Parathyroid adenoma (tissue), 2 donors: ENCODE results near the gene CECR2.
"Not testable (repeated sequence)": the region's sequence is repeated elsewhere in the genome, so short reads cannot be mapped to it uniquely, and the experiment has no call there.

ENCODE experiments used
- H2AFZ ChIP-seq: fragments of 300-600 bp; sonication (generic); one replicate; pipeline ENCODE4 v1.7.0; 2017; ENCODE audit warnings: antibody characterized with exemption, mild to moderate bottlenecking
- H3K27ac ChIP-seq: fragments of 300-600 bp; sonication (generic); one replicate; pipeline ENCODE4 v1.7.0; 2017
- H3K27me3 ChIP-seq: fragments of 300-600 bp; sonication (generic); one replicate; pipeline ENCODE4 v1.7.0; 2017; ENCODE audit warnings: low read length; ENCODE audit not compliant: control insufficient read depth, insufficient read depth
- H3K36me3 ChIP-seq: fragments of 300-600 bp; sonication (generic); one replicate; pipeline ENCODE4 v1.7.0; 2017; ENCODE audit warnings: low read length; ENCODE audit not compliant: control insufficient read depth, insufficient read depth
- H3K4me1 ChIP-seq: fragments of 300-600 bp; sonication (generic); one replicate; pipeline ENCODE4 v1.7.0; 2017; ENCODE audit warnings: control low read depth
- H3K4me2 ChIP-seq: fragments of 300-600 bp; sonication (generic); one replicate; pipeline ENCODE4 v1.7.0; 2017; ENCODE audit warnings: low read length
- H3K4me3 ChIP-seq: fragments of 300-600 bp; sonication (generic); one replicate; pipeline ENCODE4 v1.7.0; 2017; ENCODE audit warnings: low read depth, low read length
- H3K79me2 ChIP-seq: fragments of 300-600 bp; sonication (generic); one replicate; pipeline ENCODE4 v1.7.0; 2017; ENCODE audit warnings: control low read depth
- H3K9ac ChIP-seq: fragments of 300-600 bp; sonication (generic); one replicate; pipeline ENCODE4 v1.7.0; 2017; ENCODE audit warnings: mild to moderate bottlenecking
- H3K9me3 ChIP-seq: fragments of 300-600 bp; sonication (generic); one replicate; pipeline ENCODE4 v1.7.0; 2017; ENCODE audit warnings: low read length; ENCODE audit not compliant: control insufficient read depth
- TF ChIP-seq, protein P1 (sequence below): fragments of 300-600 bp; sonication (generic); IDR thresholded peaks from one replicate; pipeline ENCODE4 v1.7.0; 2017; ENCODE audit warnings: antibody characterized with exemption, mild to moderate bottlenecking
- donor health status: primary hyperparathyroidism.

The CECR2 gene

DNA sequence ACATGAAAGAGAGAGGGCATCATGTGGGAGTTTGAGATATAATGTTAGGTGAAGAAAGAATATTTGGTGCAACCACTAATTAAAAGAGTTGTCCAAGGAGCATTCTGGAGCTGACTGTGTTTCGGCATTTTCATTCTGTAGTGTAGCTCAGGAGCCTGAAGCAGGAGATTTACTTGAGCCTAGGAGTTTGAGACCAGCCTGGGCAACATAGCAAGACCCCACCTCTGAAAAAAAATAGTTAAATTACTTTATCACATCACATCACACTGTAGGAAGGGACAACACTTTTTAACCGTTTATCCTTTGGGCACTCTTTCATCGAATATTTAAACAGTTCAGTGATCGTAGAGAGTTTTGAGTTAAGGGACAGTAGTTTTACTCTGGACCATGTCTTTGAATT is 143.7 kb downstream of the CECR2 start:
- no peaks in the 10 kb centered on the region for H3K27me3 ChIP-seq
- H2AFZ ChIP-seq, result no peak overlapping the region
- no peak overlapping the region for H3K27ac ChIP-seq
- H3K79me2 ChIP-seq, result no peaks in the 10 kb centered on the region
- no peak overlapping the region for H3K4me2 ChIP-seq
- H3K9ac ChIP-seq, result no peak overlapping the region
- no peaks in the 10 kb centered on the region for H3K9me3 ChIP-seq
- no peak overlapping the region for H3K4me3 ChIP-seq
- TF ChIP-seq, protein P1, sequence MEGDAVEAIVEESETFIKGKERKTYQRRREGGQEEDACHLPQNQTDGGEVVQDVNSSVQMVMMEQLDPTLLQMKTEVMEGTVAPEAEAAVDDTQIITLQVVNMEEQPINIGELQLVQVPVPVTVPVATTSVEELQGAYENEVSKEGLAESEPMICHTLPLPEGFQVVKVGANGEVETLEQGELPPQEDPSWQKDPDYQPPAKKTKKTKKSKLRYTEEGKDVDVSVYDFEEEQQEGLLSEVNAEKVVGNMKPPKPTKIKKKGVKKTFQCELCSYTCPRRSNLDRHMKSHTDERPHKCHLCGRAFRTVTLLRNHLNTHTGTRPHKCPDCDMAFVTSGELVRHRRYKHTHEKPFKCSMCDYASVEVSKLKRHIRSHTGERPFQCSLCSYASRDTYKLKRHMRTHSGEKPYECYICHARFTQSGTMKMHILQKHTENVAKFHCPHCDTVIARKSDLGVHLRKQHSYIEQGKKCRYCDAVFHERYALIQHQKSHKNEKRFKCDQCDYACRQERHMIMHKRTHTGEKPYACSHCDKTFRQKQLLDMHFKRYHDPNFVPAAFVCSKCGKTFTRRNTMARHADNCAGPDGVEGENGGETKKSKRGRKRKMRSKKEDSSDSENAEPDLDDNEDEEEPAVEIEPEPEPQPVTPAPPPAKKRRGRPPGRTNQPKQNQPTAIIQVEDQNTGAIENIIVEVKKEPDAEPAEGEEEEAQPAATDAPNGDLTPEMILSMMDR, result no peak
- no peaks in the 10 kb centered on the region for H3K36me3 ChIP-seq
- no peaks in the 10 kb centered on the region for H3K4me1 ChIP-seq

DNA sequence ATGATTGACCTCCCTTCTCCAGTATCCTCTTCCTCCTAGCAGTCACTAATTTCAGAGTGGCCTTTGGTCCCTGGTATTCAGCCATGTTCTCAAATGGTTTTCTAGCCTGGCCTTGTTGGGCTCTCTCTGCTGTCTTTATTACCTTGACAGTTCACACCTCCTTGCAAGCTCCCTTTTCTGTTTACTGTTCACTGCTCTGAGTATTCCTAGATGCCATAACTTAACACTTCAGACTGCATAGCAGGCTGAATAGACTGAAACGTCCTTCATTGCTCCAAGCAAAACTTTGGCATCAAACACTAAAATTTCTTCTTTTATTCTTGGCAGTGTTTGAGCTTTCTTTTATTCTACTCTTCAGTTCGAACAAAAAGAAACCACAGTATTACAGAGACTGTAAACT is 144.4 kb downstream of the CECR2 start:
- Histone ChIP-seq H3K79me2 (no peaks in the 10 kb centered on the region), H3K27ac (no peak overlapping the region), H3K9me3 (no peaks in the 10 kb centered on the region), H3K4me1 (no peaks in the 10 kb centered on the region), H3K9ac (no peak overlapping the region), H3K27me3 (no peaks in the 10 kb centered on the region), H3K4me3 (no peak overlapping the region), H2AFZ (no peak overlapping the region), H3K36me3 (no peaks in the 10 kb centered on the region), H3K4me2 (no peak overlapping the region)
- TF ChIP-seq, protein P1, result no peak

DNA sequence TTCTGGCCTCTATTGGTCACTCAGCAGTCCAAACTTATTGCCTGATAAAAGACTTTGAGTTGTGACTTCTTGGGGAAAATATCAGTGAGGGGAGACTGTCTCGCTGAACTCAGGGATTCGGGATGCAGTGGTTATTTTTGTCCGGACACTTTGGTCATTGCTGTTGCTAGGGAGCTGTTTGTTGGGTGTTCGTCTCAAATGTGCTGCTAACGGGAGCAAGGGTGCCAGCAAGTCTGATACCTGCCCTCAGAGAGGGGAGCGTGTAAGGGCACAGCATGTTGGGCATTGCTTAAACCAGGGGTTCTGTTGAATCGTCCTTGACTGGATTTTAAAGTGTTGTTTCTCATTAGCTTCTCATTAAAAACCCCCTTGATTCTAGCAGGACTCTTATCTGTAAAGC is 144.8 kb downstream of the CECR2 start:
- H3K4me2 ChIP-seq, result no peak overlapping the region
- no peaks in the 10 kb centered on the region for H3K27me3 ChIP-seq
- H3K4me1 ChIP-seq, result no peaks in the 10 kb centered on the region
- TF ChIP-seq, protein P1, result no peak
- no peaks in the 10 kb centered on the region for H3K9me3 ChIP-seq
- no peaks in the 10 kb centered on the region for H3K36me3 ChIP-seq
- H3K27ac ChIP-seq, result no peak overlapping the region
- H3K79me2 ChIP-seq, result no peaks in the 10 kb centered on the region
- no peak overlapping the region for H3K4me3 ChIP-seq
- no peak overlapping the region for H3K9ac ChIP-seq
- no peak overlapping the region for H2AFZ ChIP-seq

DNA sequence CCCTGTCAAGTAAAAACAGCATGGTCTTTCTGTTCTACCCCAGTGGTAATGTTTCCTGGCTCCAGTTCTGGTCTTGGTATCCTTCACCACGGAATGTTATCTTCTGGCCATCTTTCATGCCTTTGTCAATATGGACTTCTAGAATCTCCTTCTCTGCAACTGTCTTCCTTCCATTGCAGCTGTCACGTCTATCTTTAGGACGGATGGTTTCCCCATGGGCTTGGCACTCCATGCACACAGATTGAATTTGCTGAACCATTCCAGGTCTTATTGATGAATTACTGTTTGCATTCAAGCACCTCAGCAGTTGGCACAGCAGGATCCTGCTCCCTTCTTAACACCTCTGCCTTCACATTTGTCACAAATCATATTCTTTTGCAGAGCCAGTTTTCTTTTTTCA is 149.1 kb downstream of the CECR2 start:
- Histone ChIP-seq H3K79me2 (no peaks in the 10 kb centered on the region), H3K27me3 (no peaks in the 10 kb centered on the region), H2AFZ (no peak overlapping the region), H3K4me1 (no peaks in the 10 kb centered on the region), H3K27ac (no peak overlapping the region), H3K36me3 (no peaks in the 10 kb centered on the region), H3K4me3 (no peak overlapping the region), H3K9me3 (no peaks in the 10 kb centered on the region), H3K4me2 (no peak overlapping the region), H3K9ac (no peak overlapping the region)
- TF ChIP-seq, protein P1, result no peak

DNA sequence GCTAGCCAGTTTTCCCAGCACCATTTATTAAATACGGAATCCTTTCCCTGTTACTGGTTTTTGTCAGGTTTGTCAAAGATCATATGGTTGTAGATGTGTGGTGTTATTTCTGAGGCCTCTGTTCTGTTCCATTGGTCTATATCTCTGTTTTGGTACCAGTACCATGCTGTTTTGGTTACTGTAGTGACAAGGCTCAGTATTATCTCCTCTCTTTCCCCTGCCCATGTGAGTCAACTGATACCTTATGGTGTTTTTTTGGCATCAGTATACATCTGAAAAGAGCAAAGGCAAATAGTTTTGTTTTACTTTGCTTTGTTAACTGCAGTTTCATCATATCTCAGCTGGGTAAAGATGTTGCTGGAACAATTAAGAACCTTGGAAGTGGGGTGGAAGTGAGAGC is 152.7 kb downstream of the CECR2 start:
- H3K4me3 ChIP-seq, H3K36me3 ChIP-seq, H3K27me3 ChIP-seq, H2AFZ ChIP-seq, H3K4me2 ChIP-seq, H3K27ac ChIP-seq, H3K9me3 ChIP-seq, H3K4me1 ChIP-seq, H3K79me2 ChIP-seq, H3K9ac ChIP-seq: not testable (repeated sequence)
